ENCODE data around the gene PIP4K2A.

GRCh38 chr10:22699976-22700375 is 14.4 kb downstream of the PIP4K2A start:
- TF ChIP-seq, protein P1, sequence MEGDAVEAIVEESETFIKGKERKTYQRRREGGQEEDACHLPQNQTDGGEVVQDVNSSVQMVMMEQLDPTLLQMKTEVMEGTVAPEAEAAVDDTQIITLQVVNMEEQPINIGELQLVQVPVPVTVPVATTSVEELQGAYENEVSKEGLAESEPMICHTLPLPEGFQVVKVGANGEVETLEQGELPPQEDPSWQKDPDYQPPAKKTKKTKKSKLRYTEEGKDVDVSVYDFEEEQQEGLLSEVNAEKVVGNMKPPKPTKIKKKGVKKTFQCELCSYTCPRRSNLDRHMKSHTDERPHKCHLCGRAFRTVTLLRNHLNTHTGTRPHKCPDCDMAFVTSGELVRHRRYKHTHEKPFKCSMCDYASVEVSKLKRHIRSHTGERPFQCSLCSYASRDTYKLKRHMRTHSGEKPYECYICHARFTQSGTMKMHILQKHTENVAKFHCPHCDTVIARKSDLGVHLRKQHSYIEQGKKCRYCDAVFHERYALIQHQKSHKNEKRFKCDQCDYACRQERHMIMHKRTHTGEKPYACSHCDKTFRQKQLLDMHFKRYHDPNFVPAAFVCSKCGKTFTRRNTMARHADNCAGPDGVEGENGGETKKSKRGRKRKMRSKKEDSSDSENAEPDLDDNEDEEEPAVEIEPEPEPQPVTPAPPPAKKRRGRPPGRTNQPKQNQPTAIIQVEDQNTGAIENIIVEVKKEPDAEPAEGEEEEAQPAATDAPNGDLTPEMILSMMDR (conservative IDR thresholded peaks at IDR 0.05): no peak
- no peak for TF ChIP-seq ZFX (IDR thresholded peaks at IDR 0.05)
